Middle frontal gyrus (tissue), 1 donor: ENCODE data around the gene ARHGAP11A.
A peak's percentile ranks its signal among the peaks of the same experiment; 100 is the strongest.

Experiments used
- DNase-seq: peaks from one replicate; pipeline ENCODE4 v3.0.0-alpha.2; 2015; ENCODE audit warnings: low spot score; ENCODE audit errors: extremely low spot score

ARHGAP11A gene

DNA sequence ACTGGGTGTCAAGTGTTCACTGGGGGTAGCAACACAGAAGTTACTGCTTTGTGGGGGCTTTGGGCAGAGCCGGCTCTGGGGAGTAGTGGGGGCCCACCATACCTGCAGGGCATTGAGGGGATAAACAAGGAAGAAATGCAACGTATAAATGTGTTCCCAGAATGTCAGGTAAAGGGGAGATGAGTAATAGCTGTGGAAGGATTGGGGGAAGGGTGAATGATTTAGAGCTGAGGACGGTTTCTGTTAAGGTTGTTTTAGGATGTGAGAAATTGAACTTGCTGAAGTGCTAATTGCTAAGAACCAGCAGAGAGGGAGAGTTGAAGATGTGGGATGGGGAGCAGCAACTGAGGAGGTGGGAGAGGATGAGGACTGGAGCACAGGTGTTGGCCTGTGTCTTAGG lies 36.9 kb downstream of the ARHGAP11A start:
- no peak for DNase-seq

DNA sequence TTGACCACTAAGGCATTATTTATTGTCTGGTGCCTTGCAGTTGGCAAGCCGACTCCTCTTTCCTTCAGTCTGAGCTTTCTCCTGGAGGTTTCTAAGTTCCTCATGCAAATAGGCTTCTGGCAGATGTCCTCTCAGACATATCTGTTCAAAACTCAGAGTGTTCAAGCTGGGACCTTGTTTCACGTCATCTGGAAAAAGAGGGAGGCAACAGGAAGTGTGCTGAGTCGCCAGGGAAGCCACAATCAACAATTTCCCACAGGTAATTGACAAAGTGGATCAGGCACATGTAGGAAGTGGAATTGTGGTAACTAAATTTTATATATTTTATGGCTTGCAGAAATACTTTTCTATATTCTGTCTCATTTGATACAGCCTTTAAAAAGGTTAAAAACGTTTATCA lies 40.8 kb downstream of the ARHGAP11A start:
- DNase-seq: no peak

DNA sequence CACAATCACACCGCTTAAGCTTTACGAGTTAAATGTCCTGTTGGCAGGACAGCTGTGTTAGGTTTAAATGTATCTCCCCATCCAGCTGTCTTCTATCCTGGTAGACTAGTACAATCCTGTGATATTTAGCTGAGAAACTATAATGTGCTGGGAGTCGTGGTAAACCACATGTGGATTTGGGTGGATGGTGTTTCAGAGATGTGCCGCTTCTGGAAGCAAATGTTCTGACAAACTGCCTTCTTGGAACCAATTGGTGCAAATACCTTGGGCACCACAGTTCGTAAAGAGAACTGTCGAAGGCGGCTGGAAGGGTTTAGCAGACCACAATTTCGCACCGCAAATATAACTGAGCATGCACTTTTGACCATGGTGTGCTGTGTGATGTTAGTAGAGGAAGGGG lies 41.2 kb downstream of the ARHGAP11A start:
- DNase-seq: no peak

DNA sequence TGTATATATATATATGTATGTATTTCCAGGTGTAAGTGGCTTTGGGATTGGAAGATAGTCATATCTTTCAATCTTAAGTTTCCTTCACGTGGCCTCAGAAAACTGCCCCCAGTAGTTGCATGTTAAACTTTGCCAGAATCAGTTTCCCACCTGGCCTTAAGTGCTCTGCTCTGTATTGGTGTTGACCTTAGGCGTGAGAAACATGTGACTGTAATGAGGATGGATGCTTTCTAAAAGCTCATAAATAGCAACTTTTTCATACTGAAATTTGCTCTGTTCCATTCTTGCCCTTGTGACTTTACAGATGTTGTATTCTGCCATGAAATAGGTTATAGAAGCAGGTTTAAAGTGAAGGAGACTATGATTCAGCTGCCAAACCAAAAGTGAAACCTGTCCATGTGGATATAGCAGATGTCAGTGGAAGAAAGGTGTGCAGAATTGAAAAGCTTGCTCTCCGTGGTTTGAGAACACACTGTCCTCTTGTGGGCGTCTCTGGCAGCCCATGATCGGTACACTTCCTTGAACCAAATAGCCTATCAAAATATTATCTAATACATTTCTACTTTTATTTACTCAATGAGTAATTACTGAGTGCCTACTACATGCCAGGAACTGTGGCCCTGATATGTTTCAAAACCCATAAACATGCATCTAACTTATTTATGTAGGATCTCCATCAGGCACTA lies 42.0 kb downstream of the ARHGAP11A start:
- no peak for DNase-seq

- DNase-seq: no peak
These were observed 42.6 kb downstream of the ARHGAP11A start for GRCh38 chr15:32657941-32658340.

GRCh38 chr15:32659340-32660155 lies 44.2 kb downstream of the ARHGAP11A start:
- DNase-seq: no peak

- DNase-seq: no peak
These were observed 48.4 kb downstream of the ARHGAP11A start for GRCh38 chr15:32663671-32664070.

GRCh38 chr15:32664796-32665195 lies 49.5 kb downstream of the ARHGAP11A start:
- no peak for DNase-seq

DNA sequence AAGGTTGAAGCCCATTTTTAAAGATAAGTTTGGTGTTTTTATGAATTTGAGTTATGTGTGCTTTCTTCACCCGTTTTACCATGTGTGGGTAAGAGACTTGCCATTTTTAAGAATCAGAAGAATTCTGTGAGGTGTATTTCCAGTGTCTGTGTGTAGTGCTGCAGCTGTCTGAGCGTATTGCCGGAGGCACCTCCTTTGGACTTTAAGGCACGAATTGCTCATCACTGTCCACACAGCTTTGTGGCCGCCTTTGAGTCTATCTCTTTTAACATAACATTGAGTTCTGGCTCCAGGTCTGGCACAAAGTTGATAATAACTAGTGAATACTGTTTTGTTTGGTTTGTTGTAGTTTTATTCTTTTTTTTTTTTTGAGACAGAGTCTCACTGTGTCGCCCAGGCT lies 52.0 kb downstream of the ARHGAP11A start:
- DNase-seq: no peak

DNA sequence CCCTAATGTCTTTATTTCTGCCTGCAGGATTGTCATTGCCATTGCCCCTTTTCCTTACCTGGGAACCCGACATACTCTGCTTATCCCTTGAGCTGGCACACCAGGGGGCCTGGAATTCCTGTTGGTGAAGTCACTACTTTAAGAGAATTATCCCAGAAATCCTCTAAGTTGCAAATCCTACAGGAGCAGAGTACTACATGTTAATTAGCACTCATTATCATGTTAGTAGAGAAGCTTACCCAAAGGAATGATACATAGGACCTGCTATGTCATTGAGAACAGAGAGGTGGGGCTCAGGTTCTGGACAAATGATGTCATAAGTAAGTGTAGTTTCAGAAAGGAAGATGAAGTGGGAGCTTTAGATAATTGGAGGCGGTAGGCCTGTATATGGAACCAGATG lies 53.6 kb downstream of the ARHGAP11A start:
- no peak for DNase-seq

GRCh38 chr15:32669896-32670611 lies 54.8 kb downstream of the ARHGAP11A start:
- peak; percentile 67 for DNase-seq

DNA sequence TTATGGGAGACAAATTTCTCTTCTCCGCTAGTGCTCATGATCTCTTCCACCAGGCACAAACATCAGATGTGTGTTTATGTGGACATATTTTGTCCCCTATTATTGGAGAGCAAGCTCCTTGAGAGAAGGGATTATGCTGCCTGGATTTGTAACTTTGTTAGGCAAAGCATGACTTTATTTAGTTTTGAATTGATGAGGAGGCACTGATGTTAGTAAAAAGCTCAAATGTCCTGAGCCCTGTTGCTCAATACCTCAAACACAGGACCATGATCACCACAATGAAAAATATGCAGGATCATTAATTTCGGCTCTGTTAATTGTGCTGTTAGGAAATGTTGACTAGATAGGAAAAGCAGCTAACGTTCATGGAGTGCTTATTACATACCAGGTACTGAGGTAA lies 55.3 kb downstream of the ARHGAP11A start:
- no peak for DNase-seq

- DNase-seq: no peak
These were observed 56.3 kb downstream of the ARHGAP11A start for GRCh38 chr15:32671339-32672325.

GRCh38 chr15:32674681-32675080 lies 59.4 kb downstream of the ARHGAP11A start:
- DNase-seq: no peak

DNA sequence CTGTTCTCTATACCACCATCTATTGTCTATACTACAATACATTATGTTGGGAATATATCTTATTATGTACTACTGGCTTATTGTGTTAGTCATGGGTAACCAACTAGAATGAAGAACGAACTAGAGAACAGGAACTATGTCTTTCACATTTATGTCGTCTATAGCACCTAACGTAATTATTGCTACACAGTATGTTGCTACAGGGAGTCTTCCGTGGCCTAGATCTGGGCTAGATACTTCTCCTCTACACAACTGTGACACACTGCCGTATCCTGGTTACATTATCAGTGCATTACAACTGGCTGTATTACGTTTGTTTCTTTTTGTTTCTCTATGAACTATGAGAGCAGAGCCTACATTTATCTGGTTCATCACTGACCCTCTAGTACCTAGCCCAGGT lies 60.2 kb downstream of the ARHGAP11A start:
- DNase-seq: no peak

DNA sequence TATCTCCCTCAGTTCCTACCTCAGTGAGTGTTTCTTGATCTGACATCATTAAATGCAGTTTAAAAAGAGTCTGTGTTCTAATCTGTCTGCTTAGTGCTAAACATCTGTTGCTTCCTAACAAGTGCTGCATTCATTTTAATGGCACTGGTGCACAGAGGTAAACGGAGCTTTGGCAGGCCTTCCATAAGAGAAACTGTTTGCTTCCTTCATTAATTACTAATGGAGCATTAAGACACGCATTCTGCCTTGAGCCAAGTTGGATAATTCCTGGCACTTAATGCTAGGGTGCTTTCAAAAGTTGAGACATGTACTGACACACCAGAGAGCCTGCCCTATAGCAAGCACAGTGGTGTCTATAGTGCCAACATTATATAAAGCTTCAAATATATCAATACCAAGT lies 60.9 kb downstream of the ARHGAP11A start:
- no peak for DNase-seq

DNA sequence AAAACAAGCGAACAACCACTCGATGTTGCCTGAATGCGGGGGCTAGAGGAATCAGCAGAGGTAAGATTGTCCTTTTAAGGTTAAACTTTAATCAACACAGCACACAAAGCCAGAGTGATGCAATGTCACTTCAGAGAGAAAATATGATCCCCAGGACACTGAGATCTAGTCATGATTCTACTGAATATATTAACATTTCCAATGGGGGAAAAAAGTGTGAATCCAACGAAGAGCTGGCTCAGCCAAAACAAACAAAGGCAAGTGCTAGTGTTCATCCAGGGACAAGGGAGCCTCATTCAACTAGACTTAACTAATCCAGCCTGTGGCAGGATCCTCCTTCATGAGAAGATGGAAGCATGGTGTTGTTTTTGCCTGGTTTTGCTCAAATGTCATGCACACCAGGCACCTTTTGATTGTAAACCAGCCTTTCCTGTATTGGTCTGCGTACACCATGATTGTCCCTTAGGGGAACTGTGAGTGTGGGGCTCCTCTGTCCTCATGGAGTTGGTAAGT lies 62.0 kb downstream of the ARHGAP11A start:
- no peak for DNase-seq

GRCh38 chr15:32679298-32679690 lies 64.0 kb downstream of the ARHGAP11A start:
- no peak for DNase-seq

GRCh38 chr15:32682569-32682968 lies 67.3 kb downstream of the ARHGAP11A start:
- DNase-seq: no peak

GRCh38 chr15:32682977-32683630 lies 67.8 kb downstream of the ARHGAP11A start:
- DNase-seq: no peak
